Fibroblast of lung (primary cell): ENCODE results near the gene CYP27A1.

Experiments
- EZH2 ChIP-seq: IDR thresholded peaks from 2 replicates; pipeline ENCODE4 v1.5.1; 2012; ENCODE audit warnings: low read length, control low read depth, mild to moderate bottlenecking; ENCODE audit errors: missing control alignments
- TF ChIP-seq, protein P1 (sequence below), 2 donors: IDR thresholded peaks in 1 of 2; conservative IDR thresholded peaks in 1 of 2; 1 replicate in 1 of 2; 2 replicates in 1 of 2; pipeline ENCODE4 v1.5.1; 2011 to 2012; ENCODE audit warnings: low read length in 2 of 2, control low read depth in 1 of 2, inconsistent platforms in 1 of 2, low read depth in 1 of 2, mild to moderate bottlenecking in 1 of 2

DNA sequence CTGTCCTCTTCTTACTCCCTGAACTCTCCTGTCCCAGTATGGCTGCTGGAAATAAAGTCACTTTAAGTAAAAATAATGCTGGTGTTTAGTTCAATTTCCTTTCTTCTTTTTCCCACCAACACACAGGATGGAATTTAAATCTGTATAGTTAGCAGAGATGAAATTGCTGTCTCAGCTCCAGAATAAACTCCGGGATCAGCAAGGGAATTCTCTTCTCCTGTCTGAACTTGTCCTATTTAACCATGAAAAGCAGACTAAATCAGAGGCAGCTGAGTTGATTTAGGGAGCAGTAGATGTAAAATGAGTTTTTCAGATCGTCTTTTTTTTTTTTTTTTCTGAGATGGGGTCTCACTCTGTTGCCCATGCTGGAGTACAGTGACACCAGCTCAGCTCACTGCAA lies 45.4 kb upstream of the CYP27A1 start:
- TF ChIP-seq, protein P1, sequence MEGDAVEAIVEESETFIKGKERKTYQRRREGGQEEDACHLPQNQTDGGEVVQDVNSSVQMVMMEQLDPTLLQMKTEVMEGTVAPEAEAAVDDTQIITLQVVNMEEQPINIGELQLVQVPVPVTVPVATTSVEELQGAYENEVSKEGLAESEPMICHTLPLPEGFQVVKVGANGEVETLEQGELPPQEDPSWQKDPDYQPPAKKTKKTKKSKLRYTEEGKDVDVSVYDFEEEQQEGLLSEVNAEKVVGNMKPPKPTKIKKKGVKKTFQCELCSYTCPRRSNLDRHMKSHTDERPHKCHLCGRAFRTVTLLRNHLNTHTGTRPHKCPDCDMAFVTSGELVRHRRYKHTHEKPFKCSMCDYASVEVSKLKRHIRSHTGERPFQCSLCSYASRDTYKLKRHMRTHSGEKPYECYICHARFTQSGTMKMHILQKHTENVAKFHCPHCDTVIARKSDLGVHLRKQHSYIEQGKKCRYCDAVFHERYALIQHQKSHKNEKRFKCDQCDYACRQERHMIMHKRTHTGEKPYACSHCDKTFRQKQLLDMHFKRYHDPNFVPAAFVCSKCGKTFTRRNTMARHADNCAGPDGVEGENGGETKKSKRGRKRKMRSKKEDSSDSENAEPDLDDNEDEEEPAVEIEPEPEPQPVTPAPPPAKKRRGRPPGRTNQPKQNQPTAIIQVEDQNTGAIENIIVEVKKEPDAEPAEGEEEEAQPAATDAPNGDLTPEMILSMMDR (conservative IDR thresholded peaks at IDR 0.05 in 1 of 2, IDR thresholded peaks at IDR 0.05 in 1 of 2; ENCODE audit: low read depth in 1 of 2, low read length in 2 of 2), result no peak
- TF ChIP-seq EZH2, result no peak
